HG02588 (cell line): Measurements from ENCODE around the gene MAML2.

Source experiments
- ATAC-seq: cut with Tn5 transposase; IDR thresholded peaks from one replicate; pipeline ENCODE4 v1.9.1; 2021; ENCODE audit warnings: mild to moderate bottlenecking, moderate library complexity; ENCODE audit not compliant: unreplicated experiment

Gene MAML2

DNA sequence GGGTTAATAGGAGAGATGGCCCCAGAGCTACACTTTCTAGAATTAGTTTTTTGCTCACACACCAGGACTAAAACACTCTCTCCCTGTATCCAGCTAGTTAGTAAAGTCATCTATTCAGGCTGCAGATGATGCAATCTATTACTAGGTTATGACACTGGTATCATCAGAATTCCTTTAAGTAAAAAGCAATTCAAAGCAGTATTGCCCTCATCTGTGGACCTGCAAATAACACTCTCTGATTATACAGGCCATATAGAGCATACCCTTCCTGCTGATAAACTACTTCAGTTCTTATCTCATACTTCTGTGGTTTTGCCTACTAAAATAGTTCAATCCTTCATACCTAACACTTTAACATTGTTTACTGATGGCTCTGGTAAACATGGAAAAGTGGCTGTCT lies 405.6 kb downstream of the MAML2 start:
- ATAC-seq, result no peak

DNA sequence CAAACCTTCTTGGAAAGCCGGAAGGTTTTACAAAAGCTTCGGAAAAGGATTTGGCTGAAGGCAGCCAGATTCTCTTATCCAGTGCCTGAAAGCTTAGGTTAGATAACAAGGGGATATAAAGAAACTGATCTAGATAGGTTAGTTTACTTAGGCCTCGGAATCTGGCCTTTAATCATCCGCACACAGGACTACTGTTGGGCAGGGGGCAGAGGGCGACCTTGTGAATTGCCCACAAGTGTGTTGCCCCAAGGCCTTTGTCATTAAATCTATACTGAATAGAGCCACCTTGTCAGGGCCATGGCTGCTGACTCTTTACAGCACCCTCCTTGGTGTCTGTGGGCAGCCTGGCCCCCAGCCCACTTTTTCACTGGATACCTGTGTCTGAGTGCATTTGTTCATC lies 409.4 kb downstream of the MAML2 start:
- no peak for ATAC-seq

DNA sequence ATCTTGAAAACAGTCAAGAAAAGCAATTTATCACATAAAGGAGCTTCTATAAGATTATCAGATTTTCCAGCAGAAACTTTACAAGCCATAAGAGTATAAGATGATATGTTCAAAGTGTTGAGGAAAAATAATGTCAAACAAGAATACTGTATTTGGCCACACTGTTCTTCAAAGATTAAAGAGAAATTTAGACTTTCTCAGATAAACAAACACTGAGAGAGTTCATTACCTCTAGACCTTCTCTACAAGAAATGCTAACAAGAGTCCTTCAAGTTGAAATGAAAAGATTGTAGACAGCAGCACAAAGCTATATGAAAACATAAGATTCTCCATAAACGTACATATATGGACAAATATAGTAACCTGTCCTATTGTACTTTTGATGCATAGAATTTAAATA lies 411.1 kb downstream of the MAML2 start:
- ATAC-seq, result no peak

DNA sequence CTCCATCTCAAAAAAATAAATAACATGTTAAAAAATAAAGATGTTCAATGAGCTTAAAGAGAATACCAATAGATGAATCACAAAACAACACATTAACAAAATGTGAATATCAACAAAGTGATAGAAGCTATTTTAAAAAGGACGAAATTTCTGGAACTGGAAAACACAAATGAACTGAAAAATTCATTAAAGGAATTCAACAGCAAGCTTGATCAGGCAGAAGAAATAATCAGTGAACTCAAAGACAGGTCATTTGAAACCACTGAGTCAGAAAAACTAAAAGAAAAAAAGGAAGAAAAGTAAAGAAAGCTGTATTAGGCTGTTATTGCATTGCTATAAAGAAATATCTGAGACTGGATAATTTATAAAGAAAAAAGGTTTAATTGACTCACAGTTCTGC lies 412.0 kb downstream of the MAML2 start:
- no peak for ATAC-seq

DNA sequence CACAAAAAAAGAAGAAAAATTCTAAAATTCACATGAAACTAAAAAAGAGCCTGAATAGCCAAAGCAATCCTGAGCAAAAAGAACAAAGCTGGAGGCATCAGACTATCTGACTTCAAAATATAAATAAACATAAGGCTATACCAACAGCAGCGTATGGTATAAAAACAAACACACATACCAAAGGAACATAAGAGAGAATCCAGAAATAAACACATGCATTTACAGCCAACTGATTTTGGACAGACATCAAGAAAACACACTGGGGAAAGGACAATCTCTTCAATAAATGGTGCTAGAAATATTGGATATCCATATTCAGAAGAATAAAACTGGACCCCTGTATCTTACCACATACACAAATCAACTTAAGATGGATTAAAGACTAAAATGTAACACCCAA lies 416.3 kb downstream of the MAML2 start:
- no peak for ATAC-seq
